H9 (cell line): ENCODE data around the gene CUBN. TPM values are rescaled to one million over a fixed set of nuclear protein-coding genes. Genes with fewer than 3 reads are reported as not detected.
A peak's percentile ranks its signal among the peaks of the same experiment; 100 is the strongest.

ENCODE experiments used
- DNase-seq: peaks from one replicate; pipeline ENCODE4 v3.0.0-alpha.2; 2017
- H2AFZ ChIP-seq: one replicate; pipeline ENCODE4 v1.6.1; 2013; ENCODE audit warnings: mild to moderate bottlenecking, low read length, control low read depth, moderate library complexity
- H2AK5ac ChIP-seq: 2 replicates; pipeline ENCODE4 v1.6.1; 2013; ENCODE audit warnings: low read length, control low read depth, mixed read lengths; ENCODE audit not compliant: insufficient read length
- H2BK120ac ChIP-seq: one replicate; pipeline ENCODE4 v1.6.1; 2013; ENCODE audit warnings: low read depth, mild to moderate bottlenecking, low read length, control low read depth, inconsistent platforms; ENCODE audit not compliant: poor library complexity, severe bottlenecking
- H2BK12ac ChIP-seq: 2 replicates; pipeline ENCODE4 v1.6.1; 2013; ENCODE audit warnings: low read length, control low read depth, mixed read lengths, low read depth; ENCODE audit not compliant: insufficient read length
- H2BK15ac ChIP-seq: 2 replicates; pipeline ENCODE4 v1.6.1; 2013; ENCODE audit warnings: low read depth, low read length, control low read depth
- H2BK20ac ChIP-seq: one replicate; pipeline ENCODE4 v1.6.1; 2013; ENCODE audit warnings: low read depth, mild to moderate bottlenecking, low read length, control low read depth, inconsistent platforms; ENCODE audit not compliant: poor library complexity, severe bottlenecking
- H2BK5ac ChIP-seq: 2 replicates; pipeline ENCODE4 v1.6.1; 2013; ENCODE audit warnings: low read length, control low read depth, mixed read lengths; ENCODE audit not compliant: insufficient read length
- H3K14ac ChIP-seq: 2 replicates; pipeline ENCODE4 v1.6.1; 2013; ENCODE audit warnings: low read length, control low read depth; ENCODE audit not compliant: insufficient read depth
- H3K18ac ChIP-seq: 2 replicates; pipeline ENCODE4 v1.6.1; 2013; ENCODE audit warnings: low read depth, mild to moderate bottlenecking, mixed read lengths, low read length, control low read depth; ENCODE audit not compliant: insufficient read length
- H3K23ac ChIP-seq: 2 replicates; pipeline ENCODE4 v1.6.1; 2013; ENCODE audit warnings: low read length, control low read depth, mixed read lengths, low read depth; ENCODE audit not compliant: insufficient read length
- H3K23me2 ChIP-seq: 2 replicates; pipeline ENCODE4 v1.6.1; 2013; ENCODE audit warnings: low read depth, mild to moderate bottlenecking, mixed read lengths, low read length, control low read depth; ENCODE audit not compliant: insufficient read length, poor library complexity, severe bottlenecking
- H3K27ac ChIP-seq: 2 replicates; pipeline ENCODE4 v1.5.1; 2013; ENCODE audit warnings: low read length, control low read depth, mixed read lengths, low read depth; ENCODE audit not compliant: insufficient read length
- H3K27me3 ChIP-seq: 2 replicates; pipeline ENCODE4 v1.6.1; 2013; ENCODE audit warnings: low read length, control low read depth, inconsistent platforms; ENCODE audit not compliant: insufficient read depth
- H3K4ac ChIP-seq: 2 replicates; pipeline ENCODE4 v1.6.1; 2013; ENCODE audit warnings: low read depth, mild to moderate bottlenecking, control low read depth, inconsistent platforms, low read length, moderate library complexity
- H3K4me1 ChIP-seq: 2 replicates; pipeline ENCODE4 v1.6.1; 2013; ENCODE audit warnings: low read length, control low read depth, inconsistent platforms; ENCODE audit not compliant: insufficient read depth
- H3K4me2 ChIP-seq: 2 replicates; pipeline ENCODE4 v1.6.1; 2013; ENCODE audit warnings: low read length, control low read depth, mixed read lengths; ENCODE audit not compliant: insufficient read length, insufficient read depth
- H3K56ac ChIP-seq: 2 replicates; pipeline ENCODE4 v1.6.1; 2013; ENCODE audit warnings: low read depth, mild to moderate bottlenecking, mixed read lengths, low read length, control low read depth; ENCODE audit not compliant: insufficient read length
- H3K79me1 ChIP-seq: 2 replicates; pipeline ENCODE4 v1.6.1; 2013; ENCODE audit warnings: low read depth, mild to moderate bottlenecking, moderate library complexity, low read length, control low read depth, inconsistent platforms; ENCODE audit not compliant: insufficient read depth, poor library complexity, severe bottlenecking
- H3K79me2 ChIP-seq: 2 replicates; pipeline ENCODE4 v1.6.1; 2013; ENCODE audit warnings: low read length, control low read depth, inconsistent platforms; ENCODE audit not compliant: insufficient read depth
- H3K9ac ChIP-seq: 2 replicates; pipeline ENCODE4 v1.6.1; 2013; ENCODE audit warnings: low read length, control low read depth, mixed read lengths; ENCODE audit not compliant: insufficient read length; ENCODE audit errors: extremely low read depth
- H3K9me3 ChIP-seq: one replicate; pipeline ENCODE4 v1.6.1; 2013; ENCODE audit warnings: low read depth, low read length, inconsistent platforms; ENCODE audit not compliant: control insufficient read depth
- H3T11ph ChIP-seq: one replicate; pipeline ENCODE4 v1.6.1; 2013; ENCODE audit warnings: mild to moderate bottlenecking, low read length, control low read depth, inconsistent platforms
- H4K20me1 ChIP-seq: one replicate; pipeline ENCODE4 v1.6.1; 2013; ENCODE audit not compliant: control insufficient read depth, insufficient read length, insufficient read depth
- H4K5ac ChIP-seq: 2 replicates; pipeline ENCODE4 v1.6.1; 2013; ENCODE audit warnings: low read depth, mild to moderate bottlenecking, mixed read lengths, low read length, control low read depth; ENCODE audit not compliant: insufficient read length
- H4K8ac ChIP-seq: replicated peaks from 2 replicates; pipeline ENCODE4 v1.6.1; 2013; ENCODE audit warnings: low read length, control low read depth, mixed read lengths, low read depth; ENCODE audit not compliant: insufficient read length
- H4K91ac ChIP-seq: 2 replicates; pipeline ENCODE4 v1.6.1; 2013; ENCODE audit warnings: low read depth, mild to moderate bottlenecking, moderate library complexity, mixed read lengths, low read length, control low read depth; ENCODE audit not compliant: insufficient read length
- H3K27ac Mint-ChIP-seq, 3 experiments: 2 replicates in 2 of 3; 3 replicates in 1 of 3; pipeline ENCODE4 v1.8.0; 2020 to 2021; ENCODE audit warnings: mixed read lengths in 3 of 3, mild to moderate bottlenecking in 1 of 3, moderate library complexity in 1 of 3
- H3K27me3 Mint-ChIP-seq: 2 replicates; pipeline ENCODE4 v1.8.0; 2021; ENCODE audit warnings: low read depth, mild to moderate bottlenecking, moderate library complexity, mixed read lengths
- H3K36me3 Mint-ChIP-seq, 3 experiments: 2 replicates in 2 of 3; 3 replicates in 1 of 3; pipeline ENCODE4 v1.8.0; 2020 to 2021; ENCODE audit warnings: low read depth in 3 of 3, mixed read lengths in 3 of 3; ENCODE audit not compliant: insufficient read depth in 1 of 3
- H3K4me1 Mint-ChIP-seq, 2 experiments: 2 replicates each; pipeline ENCODE4 v1.8.0; 2020; ENCODE audit warnings: mixed read lengths in 2 of 2
- H3K4me3 Mint-ChIP-seq, 2 experiments: 2 replicates in 1 of 2; 3 replicates in 1 of 2; pipeline ENCODE4 v1.8.0; 2020 to 2021; ENCODE audit warnings: mild to moderate bottlenecking in 2 of 2, mixed read lengths in 2 of 2, moderate library complexity in 1 of 2
- H3K9me3 Mint-ChIP-seq, 2 experiments: 2 replicates in 1 of 2; 3 replicates in 1 of 2; pipeline ENCODE4 v1.8.0; 2020; ENCODE audit warnings: mild to moderate bottlenecking in 2 of 2, mixed read lengths in 2 of 2, moderate library complexity in 1 of 2
- CTCF ChIP-seq: fragments of 200-600 bp; sonication (generic); conservative IDR thresholded peaks from 3 replicates; pipeline ENCODE4 v1.8.0; 2021; ENCODE audit warnings: antibody characterized with exemption, mild to moderate bottlenecking
- WGBS: extraction: QIAGEN DNeasy Blood & Tissue Kit; methylation state at CpG from one replicate; pipeline ENCODE4 v1.1.7; 2013; ENCODE audit warnings: missing lambda C conversion rate, low lambda C conversion rate, mixed read lengths; ENCODE audit not compliant: insufficient read length; ENCODE audit errors: extremely low coverage; 5-methylcytosine and 5-hydroxymethylcytosine counted together
- total RNA-seq: library from RNA; stranded (reverse); gene quantifications from 2 replicates; pipeline ENCODE4 v1.2.1, GENCODE V29; 2021

CUBN gene
- total RNA-seq, 1 experiment from 2014 or later = 0.26 TPM

- H3K18ac ChIP-seq = no peak overlapping the region
- no peak for TF ChIP-seq CTCF
- H3K4me2 ChIP-seq = no peak overlapping the region
- H4K91ac ChIP-seq = no peak overlapping the region
- Mint-ChIP-seq H3K27me3 (no peaks in the 10 kb centered on the region; the same call in 1 of the 2 replicates), H3K4me3 (no peak overlapping the region), H3K9me3 (no peaks in the 10 kb centered on the region), H3K27ac (peak overlapping the region in 1 of 3 experiments; percentile 74; a peak in 3 of 7 replicates), H3K4me1 (peaks cover 26 to 31% of the 10 kb centered on the region in 2 experiments), H3K36me3 (no peaks in the 10 kb centered on the region; a peak in 1 of 7 replicates)
- DNase-seq = no peak
- H2BK120ac ChIP-seq = no peak overlapping the region
- no peak overlapping the region for H4K8ac ChIP-seq
- H3K27ac ChIP-seq = no peak overlapping the region
- H2BK5ac ChIP-seq = no peak overlapping the region
- peaks cover 6% of the 10 kb centered on the region for H3K4me1 ChIP-seq
- no peak overlapping the region for H2BK15ac ChIP-seq
- H2AFZ ChIP-seq = no peak overlapping the region
- H3K23me2 ChIP-seq = no peaks in the 10 kb centered on the region
- no peak overlapping the region for H3K56ac ChIP-seq
- H3K27me3 ChIP-seq = no peaks in the 10 kb centered on the region
- no peaks in the 10 kb centered on the region for H3K79me1 ChIP-seq
- no peaks in the 10 kb centered on the region for H3K9me3 ChIP-seq
- H3K4ac ChIP-seq = no peak overlapping the region
- H2AK5ac ChIP-seq = no peak overlapping the region
- peak overlapping the region; percentile 60 for H2BK20ac ChIP-seq
- H4K20me1 ChIP-seq = no peaks in the 10 kb centered on the region
- no peak overlapping the region for H3K23ac ChIP-seq
- H3K79me2 ChIP-seq = no peaks in the 10 kb centered on the region
- no peak overlapping the region for H3T11ph ChIP-seq
- H3K14ac ChIP-seq = no peak overlapping the region
- no peak overlapping the region for H4K5ac ChIP-seq
- H3K9ac ChIP-seq = no peak overlapping the region
- WGBS = no CpG with 5 or more reads among the region's 11 CpGs
- no peak overlapping the region for H2BK12ac ChIP-seq
Observed at GRCh38 chr10:16966991-16967865, 162.4 kb downstream of the CUBN start.
